ENCODE data around the gene ALAD.

The ALAD gene

DNA sequence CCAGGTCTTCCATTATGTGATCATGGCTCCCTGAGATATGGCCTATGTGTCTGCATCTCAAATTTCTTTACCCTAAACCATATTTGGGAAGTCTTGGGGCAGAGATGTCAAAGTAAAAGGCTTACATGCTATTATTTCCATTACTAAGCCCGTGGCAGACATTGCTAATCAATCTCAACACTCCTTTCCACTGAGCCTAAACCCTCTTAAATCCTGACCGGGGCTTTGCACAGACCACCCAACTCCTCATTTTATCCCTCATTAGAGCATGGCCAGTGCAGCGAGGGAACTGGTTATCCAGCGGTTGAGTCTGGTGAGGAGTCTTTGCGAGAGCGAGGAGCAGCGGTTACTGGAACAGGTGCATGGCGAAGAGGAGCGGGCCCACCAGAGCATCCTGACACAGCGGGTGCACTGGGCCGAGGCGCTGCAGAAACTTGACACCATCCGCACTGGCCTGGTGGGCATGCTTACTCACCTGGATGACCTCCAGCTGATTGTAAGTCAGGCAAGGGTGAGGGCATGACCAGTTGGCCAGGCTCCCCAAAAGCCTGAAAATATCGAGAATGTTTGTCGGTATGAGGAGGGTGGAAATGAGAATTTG, 40.7 kb downstream of the ALAD start:
- no peak for FAIRE-seq
- TF ChIP-seq, protein P1, sequence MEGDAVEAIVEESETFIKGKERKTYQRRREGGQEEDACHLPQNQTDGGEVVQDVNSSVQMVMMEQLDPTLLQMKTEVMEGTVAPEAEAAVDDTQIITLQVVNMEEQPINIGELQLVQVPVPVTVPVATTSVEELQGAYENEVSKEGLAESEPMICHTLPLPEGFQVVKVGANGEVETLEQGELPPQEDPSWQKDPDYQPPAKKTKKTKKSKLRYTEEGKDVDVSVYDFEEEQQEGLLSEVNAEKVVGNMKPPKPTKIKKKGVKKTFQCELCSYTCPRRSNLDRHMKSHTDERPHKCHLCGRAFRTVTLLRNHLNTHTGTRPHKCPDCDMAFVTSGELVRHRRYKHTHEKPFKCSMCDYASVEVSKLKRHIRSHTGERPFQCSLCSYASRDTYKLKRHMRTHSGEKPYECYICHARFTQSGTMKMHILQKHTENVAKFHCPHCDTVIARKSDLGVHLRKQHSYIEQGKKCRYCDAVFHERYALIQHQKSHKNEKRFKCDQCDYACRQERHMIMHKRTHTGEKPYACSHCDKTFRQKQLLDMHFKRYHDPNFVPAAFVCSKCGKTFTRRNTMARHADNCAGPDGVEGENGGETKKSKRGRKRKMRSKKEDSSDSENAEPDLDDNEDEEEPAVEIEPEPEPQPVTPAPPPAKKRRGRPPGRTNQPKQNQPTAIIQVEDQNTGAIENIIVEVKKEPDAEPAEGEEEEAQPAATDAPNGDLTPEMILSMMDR (IDR thresholded peaks at IDR 0.05; ENCODE audit: insufficient read depth, missing control alignments), result no peak
- DNase-seq (ENCODE audit: insufficient read length, low spot score), result no peak

DNA sequence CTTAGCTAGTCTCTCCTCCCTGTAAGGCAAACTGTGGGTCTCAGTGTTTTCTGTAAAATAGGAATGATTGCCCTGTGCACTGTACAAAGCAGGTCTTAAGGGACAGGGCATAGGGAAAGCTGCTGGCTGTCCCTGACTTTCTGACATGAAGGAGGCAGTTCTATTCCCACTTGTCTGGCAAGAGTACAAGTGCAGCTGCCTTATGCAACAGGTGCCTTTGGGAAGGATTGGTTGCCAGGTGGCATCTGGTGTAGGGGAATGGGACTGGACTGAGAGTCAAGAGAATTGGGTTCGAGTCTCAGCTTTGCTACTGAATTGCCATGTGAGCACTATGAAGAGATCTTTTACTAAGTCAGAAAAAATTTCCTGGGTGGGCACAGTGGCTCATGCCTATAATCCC, 41.7 kb downstream of the ALAD start:
- TF ChIP-seq, protein P1 (IDR thresholded peaks at IDR 0.05; ENCODE audit: insufficient read depth, missing control alignments), result no peak
- no peak for FAIRE-seq
- DNase-seq (ENCODE audit: insufficient read length, low spot score), result no peak

DNA sequence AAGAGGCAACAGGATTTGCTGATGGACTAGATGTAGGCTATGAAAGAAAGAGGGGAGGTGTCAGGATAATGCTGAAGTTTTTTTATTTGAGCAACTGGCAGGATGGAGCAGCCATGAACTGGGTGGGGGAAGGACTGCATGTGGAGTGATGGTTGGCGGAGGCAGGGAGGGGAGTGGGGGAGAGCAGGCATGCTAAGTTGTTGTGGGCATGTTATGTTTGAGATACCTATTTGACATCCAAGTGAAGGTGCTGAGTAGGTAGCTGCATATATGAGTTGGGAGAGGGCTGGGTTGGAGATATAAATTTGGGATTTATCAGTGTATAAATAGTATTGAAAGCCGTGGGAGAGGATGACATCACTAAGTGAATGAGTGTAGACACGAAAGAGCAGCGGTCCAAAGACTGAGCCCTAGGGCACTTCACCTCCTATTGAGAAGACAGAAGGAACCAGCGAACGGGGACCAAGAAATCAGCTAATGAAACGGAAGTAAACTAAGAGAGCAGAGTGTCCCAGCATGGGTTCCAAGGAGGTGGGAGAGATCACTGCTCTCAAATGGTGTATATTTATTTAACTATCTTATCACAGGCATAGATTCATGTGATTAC, 44.3 kb downstream of the ALAD start:
- TF ChIP-seq, protein P1 (IDR thresholded peaks at IDR 0.05; ENCODE audit: insufficient read depth, missing control alignments), result no peak
- DNase-seq (ENCODE audit: insufficient read length, low spot score) (no peak), FAIRE-seq (no peak)

DNA sequence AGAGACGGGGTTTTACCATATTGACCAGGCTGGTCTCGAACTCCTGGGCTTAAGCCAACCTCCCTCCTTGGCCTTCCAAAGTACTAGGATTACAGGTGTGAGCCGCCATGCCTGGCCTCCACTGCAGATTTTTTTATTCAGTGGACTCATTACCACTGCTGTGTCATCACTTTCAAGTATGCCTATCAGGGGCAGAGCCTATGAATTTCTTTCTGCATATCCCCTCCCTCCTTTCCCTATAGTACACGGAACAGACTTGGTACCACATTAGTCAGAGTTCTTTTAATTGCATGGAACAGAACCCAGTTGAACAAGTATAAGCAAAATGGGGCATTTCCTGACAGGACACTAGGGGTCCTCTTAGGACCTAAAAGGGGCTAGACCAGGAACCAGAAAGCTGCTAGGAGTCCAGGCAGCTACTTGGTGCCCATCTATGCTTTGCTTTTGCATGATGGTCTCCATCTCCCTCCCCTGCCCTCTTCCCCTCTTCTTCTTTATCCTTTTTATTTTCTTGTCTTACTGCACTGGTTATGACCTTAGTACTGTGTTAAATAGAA, 46.0 kb downstream of the ALAD start:
- FAIRE-seq, result no peak
- TF ChIP-seq, protein P1 (IDR thresholded peaks at IDR 0.05; ENCODE audit: insufficient read depth, missing control alignments), result no peak
- no peak for DNase-seq (ENCODE audit: insufficient read length, low spot score)

DNA sequence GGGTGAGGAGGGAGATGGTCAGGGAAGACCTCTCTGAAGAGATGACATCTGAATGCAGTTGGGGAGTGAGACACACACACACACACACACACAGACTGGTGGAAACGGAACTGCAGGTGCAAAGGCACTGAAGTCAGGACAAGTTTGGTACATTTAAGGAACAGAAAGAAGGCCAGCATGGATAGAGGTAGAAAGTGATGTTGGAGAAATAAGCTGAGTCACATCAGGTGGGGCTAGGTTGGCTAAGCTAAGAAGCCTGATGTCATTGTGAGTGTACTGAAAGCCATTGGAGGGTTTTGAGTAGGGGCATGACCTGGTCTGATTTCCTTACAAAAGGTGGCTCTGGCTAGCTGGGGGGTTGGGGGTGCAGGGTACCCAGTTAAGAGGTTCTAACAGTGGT, 48.7 kb downstream of the ALAD start:
- TF ChIP-seq, protein P1 (IDR thresholded peaks at IDR 0.05; ENCODE audit: insufficient read depth, missing control alignments), result no peak
- DNase-seq (ENCODE audit: insufficient read length, low spot score) (no peak), FAIRE-seq (no peak)

DNA sequence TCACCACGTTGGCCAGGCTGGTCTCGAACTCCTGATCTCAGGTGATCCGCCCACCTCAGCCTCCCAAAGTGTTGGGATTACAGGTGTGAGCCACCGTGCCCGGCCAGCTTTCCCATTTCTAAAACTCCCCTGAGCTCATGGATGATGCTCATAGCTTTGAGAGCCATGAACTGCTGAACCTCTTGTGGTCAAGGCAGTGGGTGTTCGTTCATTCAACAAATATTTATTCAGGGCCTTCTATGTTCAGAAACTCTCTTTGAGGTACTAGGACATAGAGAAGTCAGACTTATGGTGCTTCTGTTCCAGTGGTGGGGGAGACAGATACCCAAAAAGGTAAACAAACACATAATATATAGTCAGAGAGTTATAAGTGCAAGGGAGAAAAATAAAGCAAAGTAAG, 49.1 kb downstream of the ALAD start:
- FAIRE-seq, result no peak
- DNase-seq (ENCODE audit: insufficient read length, low spot score), result no peak
- TF ChIP-seq, protein P1 (IDR thresholded peaks at IDR 0.05; ENCODE audit: insufficient read depth, missing control alignments), result no peak

DNA sequence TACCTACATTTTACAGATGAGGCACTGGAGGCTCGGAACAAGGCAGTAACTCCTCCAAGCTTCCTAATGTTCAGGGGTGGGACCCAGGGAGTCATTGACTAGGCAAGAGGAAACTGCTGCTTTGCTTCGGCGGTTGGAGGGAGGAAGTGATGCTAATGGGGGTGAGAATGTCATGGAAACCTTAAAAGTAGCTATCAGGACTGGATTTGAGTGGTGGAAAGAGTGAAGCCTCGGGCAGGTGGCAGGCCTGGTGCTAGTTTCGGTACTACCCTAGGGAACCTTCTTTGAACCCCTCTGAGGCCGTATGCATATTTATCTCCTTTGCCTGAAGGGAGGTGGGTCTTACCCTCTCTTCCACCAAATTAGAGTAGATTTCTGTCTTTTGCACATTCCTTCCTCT, 50.1 kb downstream of the ALAD start:
- FAIRE-seq (no peak), DNase-seq (ENCODE audit: insufficient read length, low spot score) (no peak)
- TF ChIP-seq, protein P1 (IDR thresholded peaks at IDR 0.05; ENCODE audit: insufficient read depth, missing control alignments), result no peak

All from D721Med (cell line).